ENCODE results near the gene PIGK. TPM values are rescaled to one million over a fixed set of nuclear protein-coding genes. Genes with fewer than 3 reads are reported as not detected.

The PIGK gene
- total and polyA plus RNA-seq, 10 of the 15 experiments (the other 5 are each of a cell fraction or from before 2014, with no cell fraction given) = 9.1 to 27.4 (median 16.9) TPM

DNA sequence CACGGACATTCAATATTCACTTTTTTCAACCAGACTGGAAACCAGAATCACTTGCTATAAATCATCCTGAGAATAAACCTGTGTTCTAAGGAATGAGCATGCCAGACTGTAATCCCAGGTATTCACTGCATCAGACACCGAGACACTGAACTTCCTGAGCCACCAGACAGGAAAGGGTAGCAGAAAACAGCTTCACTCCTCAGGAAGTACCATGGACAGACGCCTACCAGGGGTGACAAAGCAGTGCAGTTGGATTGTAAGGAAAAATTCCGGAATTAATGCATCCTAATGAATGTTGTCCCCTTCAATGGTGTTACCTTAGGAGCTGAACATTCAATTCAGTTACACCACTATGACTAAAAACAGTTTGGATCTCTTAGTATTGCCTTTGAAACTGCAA lies 156.1 kb downstream of the PIGK start:
- H4K20me1 ChIP-seq (ENCODE audit: control insufficient read depth, insufficient read depth) = no peaks in the 10 kb centered on the region
- no peak overlapping the region for H3K4me2 ChIP-seq (ENCODE audit: control insufficient read depth, insufficient read depth)
- H3K9ac ChIP-seq (ENCODE audit: control insufficient read depth, insufficient read depth, low read length) = no peak overlapping the region
- intact Hi-C loops (cut with micrococcal nuclease; ENCODE audit: unreplicated experiment) = no loop called here
- no peak for ATAC-seq
- H2AFZ ChIP-seq (ENCODE audit: control insufficient read depth, low read depth, low read length) = no peak overlapping the region
- no peaks in the 10 kb centered on the region for H3K27me3 ChIP-seq (replicated peaks in 1 of 2; ENCODE audit: control insufficient read depth in 2 of 2, insufficient read depth in 2 of 2, low read length in 1 of 2)
- TF ChIP-seq, protein P1, sequence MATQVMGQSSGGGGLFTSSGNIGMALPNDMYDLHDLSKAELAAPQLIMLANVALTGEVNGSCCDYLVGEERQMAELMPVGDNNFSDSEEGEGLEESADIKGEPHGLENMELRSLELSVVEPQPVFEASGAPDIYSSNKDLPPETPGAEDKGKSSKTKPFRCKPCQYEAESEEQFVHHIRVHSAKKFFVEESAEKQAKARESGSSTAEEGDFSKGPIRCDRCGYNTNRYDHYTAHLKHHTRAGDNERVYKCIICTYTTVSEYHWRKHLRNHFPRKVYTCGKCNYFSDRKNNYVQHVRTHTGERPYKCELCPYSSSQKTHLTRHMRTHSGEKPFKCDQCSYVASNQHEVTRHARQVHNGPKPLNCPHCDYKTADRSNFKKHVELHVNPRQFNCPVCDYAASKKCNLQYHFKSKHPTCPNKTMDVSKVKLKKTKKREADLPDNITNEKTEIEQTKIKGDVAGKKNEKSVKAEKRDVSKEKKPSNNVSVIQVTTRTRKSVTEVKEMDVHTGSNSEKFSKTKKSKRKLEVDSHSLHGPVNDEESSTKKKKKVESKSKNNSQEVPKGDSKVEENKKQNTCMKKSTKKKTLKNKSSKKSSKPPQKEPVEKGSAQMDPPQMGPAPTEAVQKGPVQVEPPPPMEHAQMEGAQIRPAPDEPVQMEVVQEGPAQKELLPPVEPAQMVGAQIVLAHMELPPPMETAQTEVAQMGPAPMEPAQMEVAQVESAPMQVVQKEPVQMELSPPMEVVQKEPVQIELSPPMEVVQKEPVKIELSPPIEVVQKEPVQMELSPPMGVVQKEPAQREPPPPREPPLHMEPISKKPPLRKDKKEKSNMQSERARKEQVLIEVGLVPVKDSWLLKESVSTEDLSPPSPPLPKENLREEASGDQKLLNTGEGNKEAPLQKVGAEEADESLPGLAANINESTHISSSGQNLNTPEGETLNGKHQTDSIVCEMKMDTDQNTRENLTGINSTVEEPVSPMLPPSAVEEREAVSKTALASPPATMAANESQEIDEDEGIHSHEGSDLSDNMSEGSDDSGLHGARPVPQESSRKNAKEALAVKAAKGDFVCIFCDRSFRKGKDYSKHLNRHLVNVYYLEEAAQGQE (IDR thresholded peaks at IDR 0.05; ENCODE audit: low read depth, low read length) = peak; percentile 67
- no peak for TF ChIP-seq ZSCAN29 (IDR thresholded peaks at IDR 0.05)
- no peaks in the 10 kb centered on the region for H3K9me3 ChIP-seq (replicated peaks; ENCODE audit: control insufficient read depth, insufficient read depth, low read length)
- no peak for FAIRE-seq
- ChIA-PET SMC1A (ENCODE audit: uncharacterized antibody, unreplicated experiment) (no interaction called here), POLR2A (no interaction called here), CTCF (interaction anchor here (0.7 to 1.7 kb wide), 2 partner anchors 18 to 109 kb away, joined by 3 to 4 read pairs; no protein-coding TSS in a partner anchor), RAD21 (ENCODE audit: unreplicated experiment) (interaction anchor here (1.4 kb wide), 1 partner anchor 396 kb away, joined by 4 read pairs; no protein-coding TSS in a partner anchor)
- H3K4me1 ChIP-seq (ENCODE audit: control insufficient read depth, insufficient read depth, low read length) = no peaks in the 10 kb centered on the region
- no peaks in the 10 kb centered on the region for H3K79me2 ChIP-seq (ENCODE audit: control insufficient read depth, insufficient read depth, low read length)
- WGBS (ENCODE audit: insufficient coverage, insufficient replicate concordance, low lambda C conversion rate, missing lambda C conversion rate) = 9% methylated on average over 4 of the region's 4 CpGs
- in situ Hi-C loops (cut with MboI) = no loop called here
- no TSS peak for BruUV-seq (replicated peaks)
- H3K27ac ChIP-seq (ENCODE audit: control insufficient read depth, insufficient read depth) = no peak overlapping the region
- DNase-seq (ENCODE audit: low read depth, low spot score) = no peak
- H3K36me3 ChIP-seq (ENCODE audit: control insufficient read depth in 2 of 2, insufficient read depth in 2 of 2, low read length in 1 of 2) = no peaks in the 10 kb centered on the region
- no peak overlapping the region for H3K4me3 ChIP-seq

DNA sequence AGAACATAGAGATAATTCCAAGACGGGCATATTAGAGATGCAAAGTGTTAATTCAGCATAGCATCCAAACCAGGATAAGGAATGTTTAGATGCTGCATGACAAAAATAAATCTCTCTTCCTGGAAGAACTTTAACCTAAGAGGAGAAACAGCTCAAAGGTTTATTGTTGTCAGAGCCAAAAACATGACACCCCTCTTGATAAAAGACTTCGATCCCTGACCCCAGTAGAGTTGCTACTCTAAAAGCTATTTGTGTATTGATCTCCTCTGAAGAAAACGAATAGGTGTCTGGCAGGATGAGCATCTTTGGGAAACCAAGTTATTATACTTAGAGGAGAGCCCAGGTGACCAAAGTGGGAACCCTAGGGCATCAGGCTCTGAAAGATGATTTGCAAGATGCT lies 158.1 kb downstream of the PIGK start:
- H4K20me1 ChIP-seq (ENCODE audit: control insufficient read depth, insufficient read depth) = no peaks in the 10 kb centered on the region
- ChIA-PET RAD21 (ENCODE audit: unreplicated experiment) (no interaction called here), POLR2A (no interaction called here), CTCF (no interaction called here), SMC1A (ENCODE audit: uncharacterized antibody, unreplicated experiment) (interaction anchor here (1.0 to 1.7 kb wide), 3 partner anchors 13 to 123 kb away, joined by 3 to 7 read pairs (median 4); no protein-coding TSS in a partner anchor)
- no peak for FAIRE-seq
- H3K79me2 ChIP-seq (ENCODE audit: control insufficient read depth, insufficient read depth, low read length) = no peaks in the 10 kb centered on the region
- no peak for ATAC-seq
- no peaks in the 10 kb centered on the region for H3K9me3 ChIP-seq (replicated peaks; ENCODE audit: control insufficient read depth, insufficient read depth, low read length)
- DNase-seq (ENCODE audit: low read depth, low spot score) = no peak
- intact Hi-C loops (cut with micrococcal nuclease; ENCODE audit: unreplicated experiment) (no loop called here), in situ Hi-C loops (cut with MboI) (no loop called here)
- H3K36me3 ChIP-seq (ENCODE audit: control insufficient read depth in 2 of 2, insufficient read depth in 2 of 2, low read length in 1 of 2) = no peaks in the 10 kb centered on the region
- no peaks in the 10 kb centered on the region for H3K4me1 ChIP-seq (ENCODE audit: control insufficient read depth, insufficient read depth, low read length)
- H3K27ac ChIP-seq (ENCODE audit: control insufficient read depth, insufficient read depth) = no peak overlapping the region
- H3K27me3 ChIP-seq (replicated peaks in 1 of 2; ENCODE audit: control insufficient read depth in 2 of 2, insufficient read depth in 2 of 2, low read length in 1 of 2) = no peaks in the 10 kb centered on the region
- no TSS peak for BruUV-seq (replicated peaks)
- H3K9ac ChIP-seq (ENCODE audit: control insufficient read depth, insufficient read depth, low read length) = no peak overlapping the region
- no peak overlapping the region for H2AFZ ChIP-seq (ENCODE audit: control insufficient read depth, low read depth, low read length)
- no peak overlapping the region for H3K4me2 ChIP-seq (ENCODE audit: control insufficient read depth, insufficient read depth)
- WGBS (ENCODE audit: insufficient coverage, insufficient replicate concordance, low lambda C conversion rate, missing lambda C conversion rate) = 2% methylated on average over 3 of the region's 3 CpGs
- no peak overlapping the region for H3K4me3 ChIP-seq
- no peak for TF ChIP-seq POLR2AphosphoS2 (IDR thresholded peaks at IDR 0.05; ENCODE audit: low read depth, low read length)
- TF ChIP-seq MYC (IDR thresholded peaks at IDR 0.05; ENCODE audit: insufficient read depth, insufficient read length, insufficient replicate concordance, low read length, severe bottlenecking) = no peak
- no peak for TF ChIP-seq TBL1XR1 (IDR thresholded peaks at IDR 0.05; ENCODE audit: low read depth, low read length)
- no peak for TF ChIP-seq RUNX3 (IDR thresholded peaks at IDR 0.05; ENCODE audit: low read length)
- TF ChIP-seq, protein P2, sequence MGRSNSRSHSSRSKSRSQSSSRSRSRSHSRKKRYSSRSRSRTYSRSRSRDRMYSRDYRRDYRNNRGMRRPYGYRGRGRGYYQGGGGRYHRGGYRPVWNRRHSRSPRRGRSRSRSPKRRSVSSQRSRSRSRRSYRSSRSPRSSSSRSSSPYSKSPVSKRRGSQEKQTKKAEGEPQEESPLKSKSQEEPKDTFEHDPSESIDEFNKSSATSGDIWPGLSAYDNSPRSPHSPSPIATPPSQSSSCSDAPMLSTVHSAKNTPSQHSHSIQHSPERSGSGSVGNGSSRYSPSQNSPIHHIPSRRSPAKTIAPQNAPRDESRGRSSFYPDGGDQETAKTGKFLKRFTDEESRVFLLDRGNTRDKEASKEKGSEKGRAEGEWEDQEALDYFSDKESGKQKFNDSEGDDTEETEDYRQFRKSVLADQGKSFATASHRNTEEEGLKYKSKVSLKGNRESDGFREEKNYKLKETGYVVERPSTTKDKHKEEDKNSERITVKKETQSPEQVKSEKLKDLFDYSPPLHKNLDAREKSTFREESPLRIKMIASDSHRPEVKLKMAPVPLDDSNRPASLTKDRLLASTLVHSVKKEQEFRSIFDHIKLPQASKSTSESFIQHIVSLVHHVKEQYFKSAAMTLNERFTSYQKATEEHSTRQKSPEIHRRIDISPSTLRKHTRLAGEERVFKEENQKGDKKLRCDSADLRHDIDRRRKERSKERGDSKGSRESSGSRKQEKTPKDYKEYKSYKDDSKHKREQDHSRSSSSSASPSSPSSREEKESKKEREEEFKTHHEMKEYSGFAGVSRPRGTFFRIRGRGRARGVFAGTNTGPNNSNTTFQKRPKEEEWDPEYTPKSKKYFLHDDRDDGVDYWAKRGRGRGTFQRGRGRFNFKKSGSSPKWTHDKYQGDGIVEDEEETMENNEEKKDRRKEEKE (IDR thresholded peaks at IDR 0.05) = no peak
- TF ChIP-seq, protein P3, sequence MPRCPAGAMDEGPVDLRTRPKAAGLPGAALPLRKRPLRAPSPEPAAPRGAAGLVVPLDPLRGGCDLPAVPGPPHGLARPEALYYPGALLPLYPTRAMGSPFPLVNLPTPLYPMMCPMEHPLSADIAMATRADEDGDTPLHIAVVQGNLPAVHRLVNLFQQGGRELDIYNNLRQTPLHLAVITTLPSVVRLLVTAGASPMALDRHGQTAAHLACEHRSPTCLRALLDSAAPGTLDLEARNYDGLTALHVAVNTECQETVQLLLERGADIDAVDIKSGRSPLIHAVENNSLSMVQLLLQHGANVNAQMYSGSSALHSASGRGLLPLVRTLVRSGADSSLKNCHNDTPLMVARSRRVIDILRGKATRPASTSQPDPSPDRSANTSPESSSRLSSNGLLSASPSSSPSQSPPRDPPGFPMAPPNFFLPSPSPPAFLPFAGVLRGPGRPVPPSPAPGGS (IDR thresholded peaks at IDR 0.05; ENCODE audit: borderline replicate concordance, insufficient read depth, low read depth, low read length, poor library complexity, severe bottlenecking) = no peak
- no peak for TF ChIP-seq EZH2 (IDR thresholded peaks at IDR 0.05; ENCODE audit: borderline replicate concordance, control insufficient read depth, low read depth, low read length)

Measured in GM12878 (cell line).